Progenitor cell of endocrine pancreas (in vitro differentiated cells): ENCODE measurements around the gene DTNA. TPM values are rescaled to one million over a fixed set of nuclear protein-coding genes. Genes with fewer than 3 reads are reported as not detected.

ENCODE experiments used
- DNase-seq: peaks from one replicate; pipeline ENCODE4 v3.0.0; 2021; ENCODE audit warnings: low spot score; ENCODE audit not compliant: unreplicated experiment
- H3K27ac Mint-ChIP-seq: 2 replicates; pipeline ENCODE4 v1.8.0; 2021; ENCODE audit warnings: mild to moderate bottlenecking, moderate library complexity, mixed read lengths
- H3K27me3 Mint-ChIP-seq: 2 replicates; pipeline ENCODE4 v1.8.0; 2021; ENCODE audit warnings: mixed read lengths
- H3K36me3 Mint-ChIP-seq: 2 replicates; pipeline ENCODE4 v1.8.0; 2022; ENCODE audit warnings: mixed read lengths; ENCODE audit not compliant: insufficient read depth
- H3K4me1 Mint-ChIP-seq: 2 replicates; pipeline ENCODE4 v1.8.0; 2021; ENCODE audit warnings: low read depth, mixed read lengths
- H3K4me3 Mint-ChIP-seq: 2 replicates; pipeline ENCODE4 v1.8.0; 2021; ENCODE audit warnings: low read depth, mild to moderate bottlenecking, moderate library complexity, mixed read lengths
- H3K9me3 Mint-ChIP-seq: 2 replicates; pipeline ENCODE4 v1.8.0; 2021; ENCODE audit warnings: low read depth, mixed read lengths
- CTCF ChIP-seq: fragments of 200-600 bp; sonication (generic); IDR thresholded peaks from one replicate; pipeline ENCODE4 v1.5.0; 2021; ENCODE audit warnings: antibody characterized with exemption, mild to moderate bottlenecking; ENCODE audit not compliant: unreplicated experiment
- total RNA-seq: library from RNA; stranded (reverse); gene quantifications from 2 replicates; pipeline ENCODE4 v1.2.1, GENCODE V29; 2021

Gene DTNA
- total RNA-seq, 1 donor from 2014 or later, result 25.4 TPM

- peaks cover 2% of the 10 kb centered on the region for H3K36me3 Mint-ChIP-seq
- H3K27ac Mint-ChIP-seq, result no peak overlapping the region
- H3K4me3 Mint-ChIP-seq, result no peak overlapping the region
- no peak for TF ChIP-seq CTCF
- peaks cover 2% of the 10 kb centered on the region for H3K4me1 Mint-ChIP-seq
- DNase-seq, result no peak
- H3K9me3 Mint-ChIP-seq, result no peaks in the 10 kb centered on the region
- no peaks in the 10 kb centered on the region for H3K27me3 Mint-ChIP-seq
Observed at GRCh38 chr18:34884436-34884835, 174.3 kb downstream of the DTNA start.

- H3K27ac Mint-ChIP-seq, result no peak overlapping the region
- no peaks in the 10 kb centered on the region for H3K27me3 Mint-ChIP-seq
- no peak overlapping the region for H3K4me3 Mint-ChIP-seq
- no peaks in the 10 kb centered on the region for H3K9me3 Mint-ChIP-seq
- H3K4me1 Mint-ChIP-seq, result peaks cover 2% of the 10 kb centered on the region
- TF ChIP-seq CTCF, result no peak
- peaks cover 5% of the 10 kb centered on the region for H3K36me3 Mint-ChIP-seq
- DNase-seq, result no peak
Observed at GRCh38 chr18:34886177-34886576, 176.1 kb downstream of the DTNA start.

- Mint-ChIP-seq H3K36me3 (peaks cover 11% of the 10 kb centered on the region), H3K27ac (no peak overlapping the region), H3K4me1 (peaks cover 2% of the 10 kb centered on the region), H3K9me3 (no peaks in the 10 kb centered on the region), H3K27me3 (no peaks in the 10 kb centered on the region), H3K4me3 (no peak overlapping the region)
- no peak for DNase-seq
- no peak for TF ChIP-seq CTCF
Observed at GRCh38 chr18:34887881-34888580, 177.9 kb downstream of the DTNA start.

- H3K27me3 Mint-ChIP-seq, result no peaks in the 10 kb centered on the region
- no peak for TF ChIP-seq CTCF
- DNase-seq, result no peak
- no peak overlapping the region for H3K27ac Mint-ChIP-seq
- peaks cover 15% of the 10 kb centered on the region for H3K9me3 Mint-ChIP-seq
- no peak overlapping the region for H3K4me3 Mint-ChIP-seq
- peaks cover 2% of the 10 kb centered on the region for H3K4me1 Mint-ChIP-seq
- peaks cover 19% of the 10 kb centered on the region for H3K36me3 Mint-ChIP-seq
Observed at GRCh38 chr18:34890486-34891085, 180.5 kb downstream of the DTNA start.

GRCh38 chr18:34892379-34892778 is 182.3 kb downstream of the DTNA start:
- Mint-ChIP-seq H3K27me3 (no peaks in the 10 kb centered on the region), H3K4me1 (peaks cover 2% of the 10 kb centered on the region), H3K27ac (no peak overlapping the region), H3K4me3 (no peak overlapping the region), H3K9me3 (peaks cover 19% of the 10 kb centered on the region), H3K36me3 (peaks cover 19% of the 10 kb centered on the region)
- TF ChIP-seq CTCF, result no peak
- DNase-seq, result no peak
